Heart left ventricle (tissue), 16 donors: ENCODE measurements around the gene SCP2. TPM values are rescaled to one million over a fixed set of nuclear protein-coding genes. Genes with fewer than 3 reads are reported as not detected.

Experiments
- ATAC-seq, 4 donors: fragments of 200-7000 bp; cut with Tn5 transposase; one replicate each; pipeline ENCODE4 v1.9.1; 2020 to 2022; ENCODE audit warnings: moderate library complexity in 4 of 4, mild to moderate bottlenecking in 3 of 4, moderate number of reproducible peaks in 1 of 4
- DNase-seq, 5 donors: peaks; one replicate each; pipeline ENCODE4 v3.0.0-alpha.2; 2020
- H3K27ac ChIP-seq, 12 donors: fragments of 200-600 bp; sonication (generic) in 4 of 12; one replicate each; pipeline versions ENCODE4 v1.5.0 to v1.8.0; 2016 to 2022; ENCODE audit warnings: mild to moderate bottlenecking in 2 of 12
- H3K27me3 ChIP-seq, 9 donors: fragments of 200-600 bp; sonication (generic) in 2 of 9; one replicate each; pipeline versions ENCODE4 v1.5.1 to v1.8.0; 2016 to 2022; ENCODE audit warnings: mild to moderate bottlenecking in 3 of 9
- H3K36me3 ChIP-seq, 9 donors: fragments of 200-600 bp; sonication (generic) in 2 of 9; one replicate each; pipeline versions ENCODE4 v1.5.0 to v1.8.0; 2018 to 2022; ENCODE audit warnings: mild to moderate bottlenecking in 2 of 9
- H3K4me1 ChIP-seq, 12 donors: fragments of 200-600 bp; sonication (generic) in 4 of 12; one replicate each; pipeline versions ENCODE4 v1.5.0 to v1.8.0; 2016 to 2022; ENCODE audit warnings: mild to moderate bottlenecking in 3 of 12
- H3K4me3 ChIP-seq, 12 donors: fragments of 200-600 bp; sonication (generic) in 4 of 12; one replicate each; pipeline versions ENCODE4 v1.5.0 to v1.8.0; 2017 to 2022; ENCODE audit warnings: mild to moderate bottlenecking in 9 of 12, moderate library complexity in 4 of 12
- H3K9me3 ChIP-seq, 12 donors: fragments of 200-600 bp; sonication (generic) in 4 of 12; one replicate each; pipeline versions ENCODE4 v1.5.0 to v1.8.0; 2016 to 2022; ENCODE audit warnings: mild to moderate bottlenecking in 1 of 12
- POLR2A ChIP-seq, 2 donors: fragments of 450-650 bp; IDR thresholded peaks; one replicate each; pipeline ENCODE4 v1.6.1; 2017; ENCODE audit warnings: antibody characterized with exemption in 2 of 2, mild to moderate bottlenecking in 2 of 2, moderate library complexity in 2 of 2
- WGBS, 4 donors: extraction: QIAGEN DNeasy Blood & Tissue Kit in 2 of 4; methylation state at CpG; one replicate each; pipeline versions ENCODE4 v1.1.5 to v1.1.7; 2013 to 2018; 5-methylcytosine and 5-hydroxymethylcytosine counted together
- intact Hi-C, 10 donors: fragments of 100-400 bp; cut with DNase I; formaldehyde crosslinking; loops; one replicate each; pipeline versions ENCODE4 v1.11.1 to v1.14.2; 2022
- microRNA counts, 2 donors: library from miRNA; unstranded; fragments of <30 nt; microRNA quantifications; one replicate each; lab custom pipeline; 2016
- microRNA-seq, 4 donors: library from miRNA; unstranded; fragments of <30 nt; microRNA quantifications; one replicate each; pipeline versions ENCODE4 to v1.2.0, GENCODE V29; 2017 to 2020
- polyA plus RNA-seq, 2 donors: library from polyadenylated mRNA; stranded (reverse); fragments of 200-250 nt; gene quantifications; one replicate each; pipeline ENCODE4 v1.2.3, GENCODE V29; 2013
- total RNA-seq, 9 donors: library from RNA; depleted of rRNA in 2 of 9; stranded (reverse); fragments of >200 nt in 2 of 9; fragmentation: NEBNext Ultra II Directional in 3 of 9; extraction: Animal tissue kit (Norgen Biotek cat#: 25700) in 3 of 9; gene quantifications; one replicate each; pipeline versions ENCODE4 v1.1.0 to v1.2.4, GENCODE V29; 2016 to 2023
- TF ChIP-seq, protein P1 (sequence below), 12 donors: fragments of 200-600 bp; sonication (generic) in 4 of 12; IDR thresholded peaks; one replicate each; pipeline versions ENCODE4 v1.5.0 to v1.8.0; 2018 to 2022; ENCODE audit warnings: antibody characterized with exemption in 12 of 12, mild to moderate bottlenecking in 5 of 12
- donor health status: ischemic (EF 13 %, LVEDD 7.1; RV severe dilation, severe dysfunction).
- donor health status: healthy with polysubstance abuse.
- donor health status: DM: no; HTN: yes; CAD: no.
- donor health status: DM: no; HTN: no; CAD: no.
- donor health status: ischemic (EF 25% LVEDD 6.9; RV normal size, moderate dysfunction).
- donor health status: ischemic (EF 25% LVEDD 5.7; RV mildly dilated, moderate dysfunction).
- donor health status: healthy.
- donor health status: DM: yes; HTN: yes; CAD: no.
- donor health status: ischemic (EF 35%, LVEDD 5.7; RV mildly dilated, moderate dysfunction).
- donor health status: nonischemic (EF 11% LVEDD 7.7; RV severe dilation, severe dysfunction).
- donor health status: DM: yes; HTN: yes; CAD: no.
- donor health status: PGD.
- donor health status: ischemic (EF 29% LVEDD 5.4; RV normal size, mild dysfunction).
- donor health status: nonischemic (EF 23%, LVEDD 6.1; RV moderate dilation, normal function).

The SCP2 gene
- total and polyA plus RNA-seq, 11 donors, result 83.4 to 143 (median 132) TPM

DNA sequence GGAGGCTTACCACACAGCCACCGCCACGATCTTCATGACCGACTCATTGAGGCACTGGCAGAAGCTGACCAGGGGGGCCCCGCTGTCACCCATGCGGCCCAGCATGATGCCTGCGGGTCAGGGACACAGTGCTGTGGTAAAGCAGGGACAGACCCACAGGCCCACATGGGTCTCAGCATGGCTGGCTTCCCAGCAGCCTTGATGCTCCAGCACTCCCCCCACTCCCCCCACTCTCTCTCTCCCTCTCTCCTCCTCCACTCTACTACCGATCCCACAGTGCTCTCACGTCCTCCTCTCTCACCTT, 166.3 kb downstream of the SCP2 start:
- Histone ChIP-seq H3K36me3 (no peaks in the 10 kb centered on the region), H3K9me3 (no peaks in the 10 kb centered on the region), H3K27ac (no peak overlapping the region), H3K27me3 (no peaks in the 10 kb centered on the region), H3K4me3 (no peak overlapping the region), H3K4me1 (peaks cover 0 to 30% (median 15%) of the 10 kb centered on the region in 12 donors)
- intact Hi-C loops, result loop anchor here in 1 of 10 donors (10.0 kb wide), 1 partner anchor 81 kb away; no protein-coding TSS in a partner anchor
- ATAC-seq (no peak), DNase-seq (no peak)
- WGBS, 4 donors, result 86 to 96% (median 93%) methylated on average over 7 to 8 of the region's 8 CpGs
- TF ChIP-seq, protein P1, sequence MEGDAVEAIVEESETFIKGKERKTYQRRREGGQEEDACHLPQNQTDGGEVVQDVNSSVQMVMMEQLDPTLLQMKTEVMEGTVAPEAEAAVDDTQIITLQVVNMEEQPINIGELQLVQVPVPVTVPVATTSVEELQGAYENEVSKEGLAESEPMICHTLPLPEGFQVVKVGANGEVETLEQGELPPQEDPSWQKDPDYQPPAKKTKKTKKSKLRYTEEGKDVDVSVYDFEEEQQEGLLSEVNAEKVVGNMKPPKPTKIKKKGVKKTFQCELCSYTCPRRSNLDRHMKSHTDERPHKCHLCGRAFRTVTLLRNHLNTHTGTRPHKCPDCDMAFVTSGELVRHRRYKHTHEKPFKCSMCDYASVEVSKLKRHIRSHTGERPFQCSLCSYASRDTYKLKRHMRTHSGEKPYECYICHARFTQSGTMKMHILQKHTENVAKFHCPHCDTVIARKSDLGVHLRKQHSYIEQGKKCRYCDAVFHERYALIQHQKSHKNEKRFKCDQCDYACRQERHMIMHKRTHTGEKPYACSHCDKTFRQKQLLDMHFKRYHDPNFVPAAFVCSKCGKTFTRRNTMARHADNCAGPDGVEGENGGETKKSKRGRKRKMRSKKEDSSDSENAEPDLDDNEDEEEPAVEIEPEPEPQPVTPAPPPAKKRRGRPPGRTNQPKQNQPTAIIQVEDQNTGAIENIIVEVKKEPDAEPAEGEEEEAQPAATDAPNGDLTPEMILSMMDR (IDR thresholded peaks at IDR 0.05), result no peak
- no peak for TF ChIP-seq POLR2A (IDR thresholded peaks at IDR 0.05)

DNA sequence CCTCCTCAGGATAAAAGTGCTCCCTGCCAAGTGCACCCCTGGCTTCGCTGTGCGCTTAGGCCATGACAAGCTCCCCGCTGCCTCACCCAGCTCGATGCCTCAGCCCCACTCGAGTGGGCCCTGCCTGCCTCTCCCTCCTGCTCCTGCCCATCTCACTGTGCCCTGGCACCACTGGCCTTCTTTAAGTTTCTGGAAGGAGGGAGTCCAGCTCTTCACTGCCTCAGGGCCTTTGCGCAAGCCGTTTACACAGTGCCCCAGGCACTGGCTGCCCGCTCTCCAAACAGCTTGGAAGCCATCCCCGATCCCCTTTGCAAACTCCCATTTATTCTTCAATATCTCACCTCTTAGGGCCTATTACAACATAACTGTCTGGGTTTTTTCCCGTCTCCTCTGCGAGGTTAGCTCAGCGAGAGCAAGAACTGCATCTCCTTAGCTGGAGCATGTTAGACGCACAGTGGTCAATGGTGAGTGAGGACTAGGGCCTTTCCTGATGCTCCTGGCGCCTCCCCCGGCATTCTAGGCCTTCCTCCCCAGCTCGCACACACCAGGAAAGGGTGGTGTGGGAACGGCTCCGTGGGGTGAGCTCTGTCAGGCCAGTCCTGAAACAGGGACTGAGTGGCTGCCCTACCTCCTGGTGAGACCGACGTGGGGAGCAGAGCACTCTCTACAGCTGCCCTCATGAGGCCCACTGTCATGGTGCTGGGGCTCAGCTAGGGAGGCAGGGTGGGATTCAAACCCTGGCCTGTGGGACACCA, 166.9 kb downstream of the SCP2 start:
- DNase-seq (no peak), ATAC-seq (peak in 1 of 4 donors; percentile 27)
- H3K36me3 ChIP-seq, result no peaks in the 10 kb centered on the region
- H3K27me3 ChIP-seq, result no peaks in the 10 kb centered on the region
- TF ChIP-seq, protein P1 (IDR thresholded peaks at IDR 0.05), result no peak
- no peak for TF ChIP-seq POLR2A (IDR thresholded peaks at IDR 0.05)
- peaks cover 0 to 28% (median 15%) of the 10 kb centered on the region in 12 donors for H3K4me1 ChIP-seq
- no peak overlapping the region for H3K4me3 ChIP-seq
- H3K27ac ChIP-seq, result peak overlapping the region in 5 of 12 donors; percentile 5 to 75 (median 52)
- H3K9me3 ChIP-seq, result no peaks in the 10 kb centered on the region
- 83 to 88% (median 84%) methylated on average over 19 to 20 of the region's 20 CpGs for WGBS, 4 donors
- intact Hi-C loops, result loop anchor here in 1 of 10 donors (10.0 kb wide), 1 partner anchor 81 kb away; no protein-coding TSS in a partner anchor

DNA sequence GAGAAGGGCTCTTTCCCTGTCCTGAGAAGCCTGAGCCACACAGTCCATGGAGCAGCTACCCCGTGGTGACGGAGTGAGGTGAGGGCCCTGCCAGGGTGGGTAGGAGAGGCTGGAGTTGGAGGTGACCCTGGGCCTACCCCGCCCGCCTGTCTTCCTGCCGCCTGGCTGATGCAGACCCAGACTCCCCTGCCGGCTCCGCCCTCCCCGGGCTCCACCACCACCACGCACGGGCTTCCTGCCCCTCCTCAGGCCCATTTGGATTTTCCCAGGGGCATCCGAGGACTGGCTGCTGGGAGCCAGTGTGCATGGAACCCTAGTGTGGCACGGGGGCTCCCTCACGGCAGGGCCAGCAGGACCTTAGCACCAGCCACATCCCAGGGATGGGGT, 167.4 kb downstream of the SCP2 start:
- intact Hi-C loops, result loop anchor here in 1 of 10 donors (10.0 kb wide), 1 partner anchor 80 kb away; no protein-coding TSS in a partner anchor
- DNase-seq, result peak in 1 of 5 donors; percentile 52
- Histone ChIP-seq H3K27ac (peak overlapping the region in 5 of 12 donors; percentile 5 to 75 (median 52)), H3K27me3 (no peaks in the 10 kb centered on the region), H3K36me3 (no peaks in the 10 kb centered on the region), H3K9me3 (no peaks in the 10 kb centered on the region), H3K4me1 (peaks cover 0 to 23% (median 15%) of the 10 kb centered on the region in 12 donors), H3K4me3 (no peak overlapping the region)
- no peak for TF ChIP-seq POLR2A (IDR thresholded peaks at IDR 0.05)
- TF ChIP-seq, protein P1 (IDR thresholded peaks at IDR 0.05), result no peak
- ATAC-seq, result peak in 1 of 4 donors; percentile 67
- WGBS, 4 donors, result 47 to 66% (median 59%) methylated on average over 1 to 13 of the region's 13 CpGs

MicroRNAs within 50 kb of the gene (microRNA counts, 767-probe panel; counts per million panel counts)
- microRNA hsa-miR-1273f (lab: Ali Mortazavi, UCI) (0 to 71.6 counts per million in 2 donors), microRNA hsa-miR-1273g-5p (lab: Ali Mortazavi, UCI) (0 to 71.6 counts per million in 2 donors)

Small RNA genes within 50 kb of the gene (microRNA-seq; reads per million reads assigned to microRNA genes)
- gene MIR1273F (0 reads per million in 4 donors), gene MIR1273G (0 reads per million in 4 donors), gene MIR5095 (0 reads per million in 4 donors)

Other genes starting within 250 kb of the SCP2 start
- 10 to 100 TPM; 10.6 to 19.5 (median 16.3) TPM for gene COA7, start 228.9 kb upstream of the SCP2 start, total RNA-seq
- gene COA7, start 228.9 kb upstream of the SCP2 start, polyA plus RNA-seq, result 10 to 100 TPM in 1 of 2 donors, 1 to 10 TPM in 1; 6.4 to 19.3 TPM
- gene ZYG11B, start 200.8 kb upstream of the SCP2 start, total RNA-seq, result 10 to 100 TPM; 45.8 to 85.4 (median 72.4) TPM
- gene ZYG11B, start 200.8 kb upstream of the SCP2 start, polyA plus RNA-seq, result 10 to 100 TPM; 16.6 to 28.6 TPM
- gene ZYG11A, start 84.5 kb upstream of the SCP2 start, total RNA-seq, result under 1 TPM in 2 of 9 donors, not detected in 7; 0.06 to 0.09 TPM
- not detected for gene ZYG11A, start 84.5 kb upstream of the SCP2 start, polyA plus RNA-seq
- gene ECHDC2, start 5.5 kb upstream of the SCP2 start, total RNA-seq, result 100 to 1,000 TPM in 3 of 9 donors, 10 to 100 TPM in 6; 77.1 to 130 (median 96.2) TPM
- 100 to 1,000 TPM in 1 of 2 donors, 10 to 100 TPM in 1; 64.9 to 126 TPM for gene ECHDC2, start 5.5 kb upstream of the SCP2 start, polyA plus RNA-seq
- 10 to 100 TPM in 8 of 9 donors, 1 to 10 TPM in 1; 5.9 to 61.8 (median 18.5) TPM for gene PODN, start 134.9 kb downstream of the SCP2 start, total RNA-seq
- gene PODN, start 134.9 kb downstream of the SCP2 start, polyA plus RNA-seq, result 1 to 10 TPM; 5.2 to 9.8 TPM
- gene SLC1A7, start 215.4 kb downstream of the SCP2 start, total RNA-seq, result 1 to 10 TPM in 1 of 9 donors, under 1 TPM in 6, not detected in 2; 0.08 to 1.1 (median 0.37) TPM
- gene SLC1A7, start 215.4 kb downstream of the SCP2 start, polyA plus RNA-seq, result under 1 TPM; 0.07 to 0.19 TPM